NB4 (cell line): ENCODE measurements around the gene LCNL1.

Source experiments
- DNase-seq: peaks from one replicate; pipeline ENCODE4 v3.0.0; 2010; ENCODE audit warnings: low read depth
- H3K4me3 ChIP-seq: one replicate; pipeline ENCODE4 v1.5.1; 2011; ENCODE audit warnings: mild to moderate bottlenecking, low read depth, low read length, moderate library complexity
- CTCF ChIP-seq: IDR thresholded peaks from one replicate; pipeline ENCODE4 v1.5.1; 2012; ENCODE audit warnings: low read depth, low read length
- MYC ChIP-seq: IDR thresholded peaks from 2 replicates; pipeline ENCODE4 v1.6.1; 2011; ENCODE audit warnings: low read depth, low read length
- POLR2A ChIP-seq: IDR thresholded peaks from 2 replicates; pipeline ENCODE4 v1.6.1; 2011; ENCODE audit warnings: mild to moderate bottlenecking; ENCODE audit not compliant: insufficient read length; ENCODE audit errors: extremely low read depth
- TF ChIP-seq, protein P1 (sequence below): IDR thresholded peaks from 2 replicates; pipeline ENCODE4 v1.6.1; 2011; ENCODE audit warnings: low read depth, low read length

LCNL1 gene

GRCh38 chr9:136970361-136970760, 12.4 kb upstream of the LCNL1 start:
- H3K4me3 ChIP-seq, result no peak overlapping the region
- TF ChIP-seq POLR2A (no peak), MYC (no peak), CTCF (no peak)
- TF ChIP-seq, protein P1, sequence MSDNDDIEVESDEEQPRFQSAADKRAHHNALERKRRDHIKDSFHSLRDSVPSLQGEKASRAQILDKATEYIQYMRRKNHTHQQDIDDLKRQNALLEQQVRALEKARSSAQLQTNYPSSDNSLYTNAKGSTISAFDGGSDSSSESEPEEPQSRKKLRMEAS, result no peak
- DNase-seq, result no peak

DNA sequence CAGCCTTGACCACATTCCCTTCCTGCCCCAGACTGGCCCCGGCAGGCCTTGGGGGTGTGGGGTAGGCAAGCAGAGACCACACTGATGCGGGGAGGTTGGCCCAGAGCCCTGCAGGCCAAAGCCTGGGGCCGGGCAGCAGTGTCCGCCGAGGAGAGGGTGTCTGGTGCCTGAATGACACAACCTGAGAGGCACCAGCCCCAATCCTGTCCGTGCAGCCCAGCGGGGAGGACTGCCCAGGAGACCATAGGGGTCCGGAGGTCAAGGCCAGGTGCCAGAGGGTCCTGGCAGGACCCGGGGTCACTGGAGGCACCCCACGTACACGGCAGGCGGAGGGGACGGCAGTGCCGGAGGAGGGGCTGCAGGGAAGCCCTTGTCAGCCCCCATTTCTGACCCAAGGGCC, 11.0 kb upstream of the LCNL1 start:
- DNase-seq, result no peak
- TF ChIP-seq MYC (no peak), CTCF (no peak), POLR2A (no peak)
- TF ChIP-seq, protein P1, result no peak
- H3K4me3 ChIP-seq, result no peak overlapping the region

- TF ChIP-seq CTCF (no peak), MYC (no peak), POLR2A (no peak)
- TF ChIP-seq, protein P1, result no peak
- H3K4me3 ChIP-seq, result no peak overlapping the region
- DNase-seq, result no peak
Measured at GRCh38 chr9:136972335-136972734, 10.5 kb upstream of the LCNL1 start.

- H3K4me3 ChIP-seq, result no peak overlapping the region
- no peak for DNase-seq
- TF ChIP-seq POLR2A, result no peak
- no peak for TF ChIP-seq MYC
- TF ChIP-seq, protein P1, result no peak
- TF ChIP-seq CTCF, result no peak
Measured at GRCh38 chr9:136972743-136973142, 10.1 kb upstream of the LCNL1 start.

GRCh38 chr9:136973618-136974617, 8.9 kb upstream of the LCNL1 start:
- no peak for DNase-seq
- no peak for TF ChIP-seq POLR2A
- TF ChIP-seq CTCF, result no peak
- no peak overlapping the region for H3K4me3 ChIP-seq
